Esophagus squamous epithelium (tissue), 5 donors: Measurements from ENCODE around the gene TNNI2. TPM values are rescaled to one million over a fixed set of nuclear protein-coding genes. Genes with fewer than 3 reads are reported as not detected.
"Not testable (repeated sequence)": the region's sequence is repeated elsewhere in the genome, so short reads cannot be mapped to it uniquely, and the experiment has no call there.

Source experiments
- DNase-seq: peaks from one replicate; lab custom pipeline; 2025; lab: John Stamatoyannopoulos, UW
- H3K27ac ChIP-seq, 4 donors: fragments of 200-600 bp; sonication (generic); one replicate each; pipeline ENCODE4 v1.5.1; 2016 to 2019; ENCODE audit warnings: mild to moderate bottlenecking in 1 of 4
- H3K27me3 ChIP-seq, 4 donors: fragments of 200-600 bp; sonication (generic); 1 replicate in 3 of 4; 2 replicates in 1 of 4; pipeline versions ENCODE4 v1.5.1 to v1.6.0; 2017 to 2021; ENCODE audit warnings: antibody characterized with exemption in 1 of 4
- H3K36me3 ChIP-seq, 3 donors: fragments of 200-600 bp; sonication (generic); one replicate each; pipeline ENCODE4 v1.5.1; 2016 to 2019
- H3K4me1 ChIP-seq, 3 donors: fragments of 200-600 bp; sonication (generic); one replicate each; pipeline ENCODE4 v1.5.1; 2017 to 2019
- H3K4me3 ChIP-seq, 4 donors: fragments of 200-600 bp; sonication (generic); 1 replicate in 3 of 4; 2 replicates in 1 of 4; pipeline ENCODE4 v1.5.1; 2016 to 2019; ENCODE audit warnings: mild to moderate bottlenecking in 2 of 4, moderate library complexity in 1 of 4
- H3K9me3 ChIP-seq, 3 donors: fragments of 200-600 bp; sonication (generic); one replicate each; pipeline ENCODE4 v1.5.1; 2016 to 2019
- POLR2A ChIP-seq, 4 donors: fragments of 450-650 bp; IDR thresholded peaks; one replicate each; pipeline ENCODE4 v1.6.1; 2017; ENCODE audit warnings: antibody characterized with exemption in 4 of 4, mild to moderate bottlenecking in 4 of 4, moderate library complexity in 3 of 4
- WGBS, 2 donors: methylation state at CpG; one replicate each; pipeline ENCODE4 v1.1.5; 2018; 5-methylcytosine and 5-hydroxymethylcytosine counted together
- intact Hi-C: fragments of 100-400 bp; cut with DNase I; formaldehyde crosslinking; loops from one replicate; pipeline ENCODE4 v1.15.0; 2022
- total RNA-seq, 4 donors: library from RNA; depleted of rRNA; stranded (reverse); fragments of >200 nt; gene quantifications; one replicate each; pipeline ENCODE4 v1.1.0, GENCODE V29; 2016
- TF ChIP-seq, protein P1 (sequence below), 6 experiments: fragments of 450-650 bp in 4 of 6; fragments of 200-600 bp in 2 of 6; sonication (generic) in 2 of 6; IDR thresholded peaks; one replicate each; pipeline ENCODE4 v1.5.1; 2016 to 2019; ENCODE audit warnings: antibody characterized with exemption in 6 of 6, mild to moderate bottlenecking in 4 of 6, moderate library complexity in 4 of 6
- donor health status: DM: yes; HTN: yes; CAD: no.

The TNNI2 gene
- total RNA-seq, 4 donors from 2014 or later: 14.7 to 23.8 (median 15.0) TPM; not detected in 1

DNA sequence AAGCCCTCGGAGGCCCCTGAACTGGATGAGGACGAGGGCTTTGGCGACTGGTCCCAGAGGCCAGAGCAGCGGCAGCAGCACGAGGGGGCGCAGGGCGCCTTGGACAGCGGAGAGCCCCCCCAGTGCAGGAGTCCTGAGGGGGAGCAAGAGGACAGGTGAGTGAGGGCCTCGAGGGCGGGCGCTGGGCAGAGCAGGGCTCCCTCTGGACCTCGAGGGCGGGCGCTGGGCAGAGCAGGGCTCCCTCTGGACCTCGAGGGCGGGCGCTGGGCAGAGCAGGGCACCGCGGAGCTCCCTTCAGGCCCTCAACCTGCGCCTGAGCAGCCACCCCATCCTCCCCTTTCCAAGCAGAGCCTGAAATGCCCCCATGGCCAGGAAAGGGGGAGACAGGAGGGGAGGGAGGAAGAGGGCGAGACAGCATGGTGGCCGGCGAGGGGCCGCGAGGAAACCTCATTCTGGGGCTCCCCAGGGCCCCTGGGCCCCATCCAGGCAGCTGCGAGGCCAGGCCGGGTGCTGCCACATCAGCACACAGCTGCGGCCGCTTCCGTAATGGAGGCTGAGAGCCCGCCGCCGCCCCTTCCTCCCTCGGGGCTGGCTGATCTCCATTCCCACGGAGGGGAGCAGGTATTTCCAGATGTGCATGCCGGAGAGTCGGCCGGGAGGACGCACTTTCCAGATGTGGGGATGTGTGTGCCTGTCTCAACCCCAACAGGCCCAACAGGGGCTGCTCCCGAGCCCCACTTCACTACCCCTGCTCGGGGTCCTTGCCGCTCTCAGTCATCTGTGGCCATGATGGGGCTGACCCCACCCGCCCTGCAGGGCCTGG, 42.9 kb downstream of the TNNI2 start:
- WGBS, 2 donors: 40 to 69% methylated on average over 6 of the region's 43 CpGs
- intact Hi-C loops: no loop called here
- H3K27me3 ChIP-seq: no peaks in the 10 kb centered on the region
- DNase-seq: no peak
- H3K27ac ChIP-seq: peak overlapping the region; percentile 84 to 92 (median 90)
- peaks cover 46 to 67% (median 46%) of the 10 kb centered on the region in 3 donors for H3K4me1 ChIP-seq
- H3K9me3 ChIP-seq: no peaks in the 10 kb centered on the region
- TF ChIP-seq, protein P1, sequence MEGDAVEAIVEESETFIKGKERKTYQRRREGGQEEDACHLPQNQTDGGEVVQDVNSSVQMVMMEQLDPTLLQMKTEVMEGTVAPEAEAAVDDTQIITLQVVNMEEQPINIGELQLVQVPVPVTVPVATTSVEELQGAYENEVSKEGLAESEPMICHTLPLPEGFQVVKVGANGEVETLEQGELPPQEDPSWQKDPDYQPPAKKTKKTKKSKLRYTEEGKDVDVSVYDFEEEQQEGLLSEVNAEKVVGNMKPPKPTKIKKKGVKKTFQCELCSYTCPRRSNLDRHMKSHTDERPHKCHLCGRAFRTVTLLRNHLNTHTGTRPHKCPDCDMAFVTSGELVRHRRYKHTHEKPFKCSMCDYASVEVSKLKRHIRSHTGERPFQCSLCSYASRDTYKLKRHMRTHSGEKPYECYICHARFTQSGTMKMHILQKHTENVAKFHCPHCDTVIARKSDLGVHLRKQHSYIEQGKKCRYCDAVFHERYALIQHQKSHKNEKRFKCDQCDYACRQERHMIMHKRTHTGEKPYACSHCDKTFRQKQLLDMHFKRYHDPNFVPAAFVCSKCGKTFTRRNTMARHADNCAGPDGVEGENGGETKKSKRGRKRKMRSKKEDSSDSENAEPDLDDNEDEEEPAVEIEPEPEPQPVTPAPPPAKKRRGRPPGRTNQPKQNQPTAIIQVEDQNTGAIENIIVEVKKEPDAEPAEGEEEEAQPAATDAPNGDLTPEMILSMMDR (IDR thresholded peaks at IDR 0.05): no peak
- TF ChIP-seq POLR2A (IDR thresholded peaks at IDR 0.05): no peak
- peak overlapping the region in 1 of 4 donors; percentile 18 for H3K4me3 ChIP-seq
- peaks cover 0 to 40% (median 21%) of the 10 kb centered on the region in 3 donors for H3K36me3 ChIP-seq

DNA sequence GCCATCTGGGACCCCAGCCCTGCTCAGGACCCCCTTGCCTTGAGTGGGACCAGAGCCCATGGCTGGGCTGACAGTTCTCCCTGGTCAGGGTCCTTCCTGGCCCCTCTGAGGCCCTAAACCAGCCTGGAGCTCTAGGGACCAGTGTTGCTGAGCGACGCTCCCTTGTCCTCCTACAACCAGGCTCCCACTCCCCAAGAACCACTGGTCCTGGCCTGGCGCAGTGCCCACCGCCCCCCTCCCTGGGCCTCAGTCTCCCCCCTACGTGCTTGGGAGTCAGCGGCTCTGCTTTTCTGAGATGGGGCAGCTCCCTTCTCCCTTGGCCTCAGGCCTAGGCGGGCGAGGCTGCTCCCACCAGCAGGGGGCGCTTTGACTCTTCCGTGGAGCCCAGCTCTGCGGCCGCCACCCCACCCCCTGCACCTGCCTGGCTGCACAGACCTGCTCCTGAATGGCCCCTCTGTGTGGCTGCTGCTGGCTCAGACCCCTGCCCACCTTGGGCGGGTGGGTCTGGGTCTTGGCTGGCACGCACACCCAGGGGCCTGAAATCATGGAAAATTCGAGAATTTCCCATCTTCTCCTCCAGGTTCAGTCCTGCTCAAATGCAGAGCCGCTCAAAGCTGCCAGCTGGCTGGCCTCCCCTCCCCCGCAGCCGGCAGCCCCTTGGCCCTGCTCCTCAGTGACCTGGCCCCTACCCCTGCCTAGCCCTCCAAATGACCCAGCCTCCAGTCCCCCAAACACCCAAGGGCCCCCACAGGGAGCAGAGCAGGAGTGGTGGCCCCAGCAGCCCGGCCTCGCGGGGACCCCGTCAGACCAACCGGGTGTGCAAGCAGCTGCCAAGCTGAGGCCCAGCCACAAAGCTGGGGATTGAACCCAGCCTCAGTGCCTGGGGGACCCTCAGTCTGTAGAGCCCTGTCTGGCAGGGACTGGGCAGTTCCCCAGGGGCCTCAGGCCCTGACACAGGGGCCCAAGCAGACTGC, 43.8 kb downstream of the TNNI2 start:
- intact Hi-C loops: no loop called here
- Histone ChIP-seq H3K4me3 (peak overlapping the region in 1 of 4 donors; percentile 18), H3K27me3 (no peaks in the 10 kb centered on the region), H3K4me1 (peaks cover 37 to 66% (median 39%) of the 10 kb centered on the region in 3 donors), H3K27ac (peak overlapping the region; percentile 84 to 92 (median 90)), H3K9me3 (no peaks in the 10 kb centered on the region), H3K36me3 (peaks cover 0 to 49% (median 26%) of the 10 kb centered on the region in 3 donors)
- DNase-seq: no peak
- no peak for TF ChIP-seq POLR2A (IDR thresholded peaks at IDR 0.05)
- TF ChIP-seq, protein P1 (IDR thresholded peaks at IDR 0.05): peak; percentile 86 to 96 (median 90)
- WGBS, 2 donors: 5 to 47% methylated on average over 3 to 4 of the region's 23 CpGs

DNA sequence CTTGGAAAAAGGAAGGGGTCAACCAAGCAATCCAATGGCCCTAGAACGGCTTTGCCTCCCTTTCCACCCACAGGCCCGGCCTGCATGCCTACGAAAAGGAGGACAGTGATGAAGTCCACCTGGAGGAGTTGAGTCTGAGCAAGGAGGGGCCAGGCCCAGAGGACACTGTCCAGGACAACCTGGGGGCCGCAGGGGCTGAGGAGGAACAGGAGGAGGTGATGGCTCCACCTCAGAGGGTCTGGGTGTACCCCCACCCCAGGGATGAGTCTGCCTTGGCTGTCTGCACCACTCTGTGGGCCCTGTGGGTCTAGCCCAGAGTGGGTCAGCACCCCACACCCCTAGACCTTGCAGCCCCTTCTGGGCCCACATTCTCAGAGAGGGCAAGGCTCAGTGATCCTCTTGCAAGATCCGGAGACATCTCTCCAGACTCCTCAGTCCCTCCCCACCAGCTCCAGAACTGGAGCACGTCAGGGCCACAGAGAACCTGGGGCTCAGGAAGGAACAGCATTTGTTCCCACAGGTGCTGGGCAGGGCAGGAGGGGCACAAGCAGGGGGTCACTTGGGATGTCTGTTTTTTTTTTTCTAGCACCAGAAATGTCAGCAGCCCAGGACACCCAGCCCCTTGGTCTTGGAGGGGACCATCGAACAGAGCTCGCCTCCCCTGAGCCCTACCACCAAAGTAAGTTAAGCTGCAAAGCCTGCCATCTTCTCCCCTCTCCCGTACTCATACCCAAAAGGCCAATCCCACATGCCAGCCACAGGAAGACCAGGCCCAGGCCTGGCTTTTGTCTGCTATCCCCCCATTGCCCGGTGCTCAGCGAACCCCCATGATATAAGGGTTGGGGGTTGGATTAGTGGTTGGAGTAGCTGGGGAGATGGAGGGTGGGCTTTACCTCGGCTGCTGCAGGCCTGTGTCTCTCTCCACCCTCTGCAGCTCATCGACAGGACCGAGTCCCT, 44.8 kb downstream of the TNNI2 start:
- intact Hi-C loops: no loop called here
- DNase-seq: no peak
- peaks cover 0 to 60% (median 28%) of the 10 kb centered on the region in 3 donors for H3K36me3 ChIP-seq
- 92 to 100% methylated on average over 2 to 6 of the region's 14 CpGs for WGBS, 2 donors
- H3K27me3 ChIP-seq: no peaks in the 10 kb centered on the region
- no peak for TF ChIP-seq POLR2A (IDR thresholded peaks at IDR 0.05)
- TF ChIP-seq, protein P1 (IDR thresholded peaks at IDR 0.05): no peak
- no peak overlapping the region for H3K4me3 ChIP-seq
- H3K27ac ChIP-seq: no peak overlapping the region
- peaks cover 29 to 66% (median 38%) of the 10 kb centered on the region in 3 donors for H3K4me1 ChIP-seq
- no peaks in the 10 kb centered on the region for H3K9me3 ChIP-seq

DNA sequence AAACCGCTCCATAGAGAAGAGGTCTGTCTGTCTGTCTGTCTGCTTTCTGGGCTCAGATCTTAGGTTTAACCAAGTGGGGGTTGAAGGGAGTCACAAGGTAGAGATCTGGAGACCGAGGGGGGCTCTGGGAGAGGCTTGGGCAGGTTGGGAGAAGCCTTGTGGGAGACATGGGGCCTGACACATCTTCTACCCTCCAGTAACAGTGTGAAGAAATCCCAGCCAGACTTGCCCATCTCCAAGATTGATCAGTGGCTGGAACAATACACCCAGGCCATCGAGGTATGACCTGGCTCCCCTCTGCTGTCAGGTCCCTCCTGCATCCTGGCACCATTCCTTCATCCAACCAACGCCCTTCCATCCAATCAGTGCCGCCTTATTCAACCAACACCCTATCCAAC, 45.5 kb downstream of the TNNI2 start:
- Histone ChIP-seq H3K4me1 (peaks cover 26 to 66% (median 42%) of the 10 kb centered on the region in 3 donors), H3K9me3 (no peaks in the 10 kb centered on the region), H3K4me3 (no peak overlapping the region), H3K36me3 (peaks cover 0 to 67% (median 28%) of the 10 kb centered on the region in 3 donors), H3K27ac (no peak overlapping the region), H3K27me3 (no peaks in the 10 kb centered on the region)
- 87 to 98% methylated on average over 5 of the region's 5 CpGs for WGBS, 2 donors
- intact Hi-C loops: no loop called here
- no peak for DNase-seq
- no peak for TF ChIP-seq POLR2A (IDR thresholded peaks at IDR 0.05)
- TF ChIP-seq, protein P1 (IDR thresholded peaks at IDR 0.05): no peak

DNA sequence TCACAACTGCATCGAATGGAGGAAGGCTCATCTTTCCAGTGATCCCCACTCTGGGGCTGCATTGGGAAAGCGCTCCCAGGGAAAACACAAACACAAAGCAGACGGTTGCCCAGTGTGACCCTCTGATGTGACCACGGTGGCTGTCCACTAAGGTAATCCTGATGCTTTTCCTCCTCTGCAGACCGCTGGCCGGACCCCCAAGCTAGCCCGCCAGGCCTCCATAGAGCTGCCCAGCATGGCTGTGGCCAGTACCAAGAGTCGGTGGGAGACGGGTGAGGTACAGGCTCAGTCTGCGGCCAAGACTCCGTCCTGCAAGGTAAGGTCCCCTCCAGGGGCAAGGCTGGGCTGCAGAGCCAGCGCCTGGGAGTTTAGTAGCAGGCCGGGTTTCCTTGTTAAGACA, 47.8 kb downstream of the TNNI2 start:
- H3K27ac ChIP-seq, H3K27me3 ChIP-seq, H3K4me3 ChIP-seq, H3K9me3 ChIP-seq, intact Hi-C loops, DNase-seq: not testable (repeated sequence)
- peaks cover 9 to 58% (median 30%) of the 10 kb centered on the region in 3 donors for H3K4me1 ChIP-seq
- H3K36me3 ChIP-seq: peaks cover 0 to 70% (median 28%) of the 10 kb centered on the region in 3 donors
- WGBS, 2 donors: 80 to 93% methylated on average over 2 to 6 of the region's 13 CpGs
